GM23248 (cell line): ENCODE measurements around the gene PGC.

Experiments
- EZH2 ChIP-seq: fragments of 200-600 bp; sonication (generic); IDR thresholded peaks from 2 replicates; pipeline ENCODE4 v1.6.1; 2018; ENCODE audit warnings: antibody characterized with exemption, mild to moderate bottlenecking; ENCODE audit not compliant: insufficient read depth, poor library complexity, severe bottlenecking
- EZH2phosphoT487 ChIP-seq: fragments of 200-600 bp; sonication (generic); IDR thresholded peaks from 2 replicates; pipeline ENCODE4 v1.6.1; 2018; ENCODE audit warnings: antibody characterized with exemption, moderate library complexity, mild to moderate bottlenecking, low read depth; ENCODE audit not compliant: insufficient read depth

GRCh38 chr6:41733360-41733706, 13.9 kb downstream of the PGC start:
- TF ChIP-seq EZH2phosphoT487 (no peak), EZH2 (no peak)
